GM23338 (cell line): ENCODE results near the gene SLC2A6.

Experiments
- CTCF ChIP-seq, 2 experiments: fragments of 200-600 bp in 1 of 2; sonication (generic) in 1 of 2; conservative IDR thresholded peaks; 2 replicates each; pipeline versions ENCODE4 v1.5.1 to v1.6.1; 2016 to 2017; ENCODE audit warnings: antibody characterized with exemption in 2 of 2, low read depth in 2 of 2, mild to moderate bottlenecking in 2 of 2, moderate library complexity in 1 of 2
- EZH2 ChIP-seq: fragments of 200-600 bp; sonication (generic); IDR thresholded peaks from one replicate; pipeline ENCODE4 v1.8.0; 2017; ENCODE audit warnings: antibody characterized with exemption, mild to moderate bottlenecking, low read depth; ENCODE audit not compliant: unreplicated experiment
- JUNB ChIP-seq: IDR thresholded peaks from one replicate; pipeline ENCODE4 v1.6.1; 2016; ENCODE audit warnings: antibody characterized with exemption; ENCODE audit not compliant: unreplicated experiment
- POLR2AphosphoS5 ChIP-seq: IDR thresholded peaks from 2 replicates; pipeline ENCODE4 v1.6.1; 2016; ENCODE audit warnings: antibody characterized with exemption, low read depth
- REST ChIP-seq: IDR thresholded peaks from one replicate; pipeline ENCODE4 v1.6.1; 2018; ENCODE audit warnings: antibody characterized with exemption; ENCODE audit not compliant: unreplicated experiment

GRCh38 chr9:133524679-133525228 is 45.9 kb upstream of the SLC2A6 start, which contains the start of gene MYMK:
- TF ChIP-seq CTCF (conservative IDR thresholded peaks at IDR 0.05; ENCODE audit: low read depth in 2 of 2): no peak
- no peak for TF ChIP-seq EZH2
- no peak for TF ChIP-seq REST
- no peak for TF ChIP-seq POLR2AphosphoS5
- TF ChIP-seq JUNB: no peak
